ENCODE data around the gene BCORL1. TPM values are rescaled to one million over a fixed set of nuclear protein-coding genes. Genes with fewer than 3 reads are reported as not detected.
A peak's percentile ranks its signal among the peaks of the same experiment; 100 is the strongest.

Gene BCORL1
- total RNA-seq, 1 donor from 2014 or later = 40.9 TPM

DNA sequence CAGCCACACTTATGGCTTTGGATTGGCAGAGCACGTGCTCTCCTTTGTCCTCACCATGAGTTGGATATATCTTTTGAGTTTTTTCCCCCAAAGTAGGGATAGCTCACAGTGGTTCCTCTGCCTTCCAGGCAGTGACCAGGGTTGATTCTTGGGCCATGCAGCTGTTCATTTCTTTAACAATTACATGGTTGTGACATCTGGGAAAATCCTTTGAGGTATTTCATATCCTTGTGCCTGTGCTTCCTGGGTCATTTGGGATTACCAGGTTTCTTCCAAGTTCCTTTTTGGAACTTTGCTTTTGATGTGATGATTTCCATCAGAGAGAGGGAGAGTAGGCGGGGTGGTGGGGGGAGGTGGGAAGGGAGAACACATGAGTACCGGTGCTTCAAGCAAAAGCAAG lies 15.6 kb downstream of the BCORL1 start:
- Mint-ChIP-seq H3K4me1 (ENCODE audit: low read depth) (peaks cover 9% of the 10 kb centered on the region), H3K4me3 (ENCODE audit: low read depth) (no peak overlapping the region), H3K9me3 (ENCODE audit: low read depth) (peaks cover 17% of the 10 kb centered on the region), H3K36me3 (ENCODE audit: insufficient read depth) (peaks cover 19% of the 10 kb centered on the region), H3K27ac (no peak overlapping the region), H3K27me3 (no peaks in the 10 kb centered on the region)
- no peak for DNase-seq (ENCODE audit: low spot score, unreplicated experiment)
- TF ChIP-seq, protein P1, sequence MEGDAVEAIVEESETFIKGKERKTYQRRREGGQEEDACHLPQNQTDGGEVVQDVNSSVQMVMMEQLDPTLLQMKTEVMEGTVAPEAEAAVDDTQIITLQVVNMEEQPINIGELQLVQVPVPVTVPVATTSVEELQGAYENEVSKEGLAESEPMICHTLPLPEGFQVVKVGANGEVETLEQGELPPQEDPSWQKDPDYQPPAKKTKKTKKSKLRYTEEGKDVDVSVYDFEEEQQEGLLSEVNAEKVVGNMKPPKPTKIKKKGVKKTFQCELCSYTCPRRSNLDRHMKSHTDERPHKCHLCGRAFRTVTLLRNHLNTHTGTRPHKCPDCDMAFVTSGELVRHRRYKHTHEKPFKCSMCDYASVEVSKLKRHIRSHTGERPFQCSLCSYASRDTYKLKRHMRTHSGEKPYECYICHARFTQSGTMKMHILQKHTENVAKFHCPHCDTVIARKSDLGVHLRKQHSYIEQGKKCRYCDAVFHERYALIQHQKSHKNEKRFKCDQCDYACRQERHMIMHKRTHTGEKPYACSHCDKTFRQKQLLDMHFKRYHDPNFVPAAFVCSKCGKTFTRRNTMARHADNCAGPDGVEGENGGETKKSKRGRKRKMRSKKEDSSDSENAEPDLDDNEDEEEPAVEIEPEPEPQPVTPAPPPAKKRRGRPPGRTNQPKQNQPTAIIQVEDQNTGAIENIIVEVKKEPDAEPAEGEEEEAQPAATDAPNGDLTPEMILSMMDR (IDR thresholded peaks at IDR 0.05; ENCODE audit: unreplicated experiment) = no peak

GRCh38 chrX:130001893-130002292 lies 19.5 kb downstream of the BCORL1 start:
- TF ChIP-seq, protein P1 (IDR thresholded peaks at IDR 0.05; ENCODE audit: unreplicated experiment) = no peak
- peaks cover 9% of the 10 kb centered on the region for H3K4me1 Mint-ChIP-seq (ENCODE audit: low read depth)
- no peaks in the 10 kb centered on the region for H3K27me3 Mint-ChIP-seq
- H3K9me3 Mint-ChIP-seq (ENCODE audit: low read depth) = peaks cover 19% of the 10 kb centered on the region
- peak overlapping the region; percentile 8 for H3K27ac Mint-ChIP-seq
- peaks cover 17% of the 10 kb centered on the region for H3K36me3 Mint-ChIP-seq (ENCODE audit: insufficient read depth)
- no peak overlapping the region for H3K4me3 Mint-ChIP-seq (ENCODE audit: low read depth)
- no peak for DNase-seq (ENCODE audit: low spot score, unreplicated experiment)

- TF ChIP-seq, protein P1 (IDR thresholded peaks at IDR 0.05; ENCODE audit: unreplicated experiment) = no peak
- H3K4me1 Mint-ChIP-seq (ENCODE audit: low read depth) = peaks cover 9% of the 10 kb centered on the region
- no peak overlapping the region for H3K4me3 Mint-ChIP-seq (ENCODE audit: low read depth)
- peaks cover 13% of the 10 kb centered on the region for H3K36me3 Mint-ChIP-seq (ENCODE audit: insufficient read depth)
- no peak overlapping the region for H3K27ac Mint-ChIP-seq
- no peak for DNase-seq (ENCODE audit: low spot score, unreplicated experiment)
- H3K27me3 Mint-ChIP-seq = no peaks in the 10 kb centered on the region
- peaks cover 19% of the 10 kb centered on the region for H3K9me3 Mint-ChIP-seq (ENCODE audit: low read depth)
These were observed 20.1 kb downstream of the BCORL1 start for GRCh38 chrX:130002541-130002940.

DNA sequence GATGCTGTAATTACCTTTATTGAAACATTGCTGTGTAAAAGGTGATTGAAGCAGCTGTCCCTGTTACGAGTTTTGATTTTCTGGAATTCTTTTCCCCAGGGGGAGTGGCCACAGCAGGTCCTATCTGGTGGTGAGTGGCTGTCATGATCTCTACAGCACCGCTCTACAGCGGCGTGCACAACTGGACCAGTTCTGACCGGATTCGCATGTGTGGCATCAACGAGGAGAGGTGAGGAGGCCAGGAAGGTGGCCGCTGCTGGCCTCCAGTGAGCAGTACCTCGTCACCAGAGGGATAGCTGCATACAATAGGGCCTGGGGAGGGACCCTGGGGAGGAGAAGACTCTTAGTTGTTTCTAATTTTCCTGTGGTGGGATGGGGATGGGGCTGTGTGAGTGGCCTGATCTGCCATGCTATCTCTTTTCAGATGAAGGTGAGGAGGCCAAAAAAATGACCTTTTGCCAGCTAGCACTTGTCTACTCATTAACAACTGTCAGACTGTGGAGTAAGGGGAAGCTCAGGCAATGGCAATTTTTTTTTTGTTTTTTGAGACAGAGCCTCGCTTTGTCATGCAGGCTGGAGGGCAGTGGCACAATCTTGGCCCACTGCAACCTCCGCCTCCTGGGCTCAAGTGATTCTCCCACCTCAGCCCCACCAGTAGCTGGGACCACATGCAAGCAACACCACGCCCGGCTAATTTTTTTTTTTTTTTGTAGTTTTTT lies 22.8 kb downstream of the BCORL1 start:
- peaks cover 23% of the 10 kb centered on the region for H3K9me3 Mint-ChIP-seq (ENCODE audit: low read depth)
- TF ChIP-seq, protein P1 (IDR thresholded peaks at IDR 0.05; ENCODE audit: unreplicated experiment) = no peak
- no peaks in the 10 kb centered on the region for H3K27me3 Mint-ChIP-seq
- peaks cover 23% of the 10 kb centered on the region for H3K4me1 Mint-ChIP-seq (ENCODE audit: low read depth)
- H3K4me3 Mint-ChIP-seq (ENCODE audit: low read depth) = no peak overlapping the region
- DNase-seq (ENCODE audit: low spot score, unreplicated experiment) = no peak
- peaks cover 16% of the 10 kb centered on the region for H3K36me3 Mint-ChIP-seq (ENCODE audit: insufficient read depth)
- no peak overlapping the region for H3K27ac Mint-ChIP-seq

- no peak for DNase-seq (ENCODE audit: low spot score, unreplicated experiment)
- TF ChIP-seq, protein P1 (IDR thresholded peaks at IDR 0.05; ENCODE audit: unreplicated experiment) = no peak
- Mint-ChIP-seq H3K9me3 (ENCODE audit: low read depth) (peaks cover 9% of the 10 kb centered on the region), H3K36me3 (ENCODE audit: insufficient read depth) (peaks cover 9% of the 10 kb centered on the region), H3K27ac (peak overlapping the region; percentile 87), H3K27me3 (no peaks in the 10 kb centered on the region), H3K4me1 (ENCODE audit: low read depth) (peaks cover 13% of the 10 kb centered on the region), H3K4me3 (ENCODE audit: low read depth) (no peak overlapping the region)
These were observed 27.3 kb downstream of the BCORL1 start for GRCh38 chrX:130009658-130010223.
